Motor neuron (in vitro differentiated cells): ENCODE results near the gene S100A10. TPM values are rescaled to one million over a fixed set of nuclear protein-coding genes. Genes with fewer than 3 reads are reported as not detected.

ENCODE experiments used
- ATAC-seq, 8 experiments: fragments of 200-7000 bp; cut with Tn5 transposase; replicated peaks in 6 of 8; 2 replicates each; pipeline ENCODE4 v1.8.0; 2021; ENCODE audit warnings: mild to moderate bottlenecking in 8 of 8, moderate library complexity in 8 of 8
- H3K27ac ChIP-seq, 2 donors: fragments of 250-450 bp; sonication (Bioruptor Pico); 2 replicates each; pipeline ENCODE4 v1.9.0; 2021; ENCODE audit warnings: antibody characterized with exemption in 2 of 2, mild to moderate bottlenecking in 2 of 2, moderate library complexity in 1 of 2
- H3K4me1 ChIP-seq, 2 donors: fragments of 250-450 bp; sonication (Bioruptor Pico); replicated peaks in 1 of 2; 2 replicates each; pipeline ENCODE4 v1.6.1; 2021; ENCODE audit warnings: antibody characterized with exemption in 2 of 2, mild to moderate bottlenecking in 2 of 2, moderate library complexity in 1 of 2
- H3K4me3 ChIP-seq, 5 donors: fragments of 250-450 bp; sonication (Bioruptor Pico); 2 replicates each; pipeline ENCODE4 v1.9.0; 2021; ENCODE audit warnings: antibody characterized with exemption in 5 of 5, mild to moderate bottlenecking in 5 of 5, moderate library complexity in 4 of 5
- WGBS, 10 experiments: fragments of 450-650 bp; shearing (Covaris generic); methylation state at CpG; one replicate each; pipeline ENCODE4 v1.0.0; 2022; 5-methylcytosine and 5-hydroxymethylcytosine counted together
- in situ Hi-C, 9 experiments: fragments of 400-800 bp; cut with MboI; loops; one replicate each; pipeline ENCODE4 v1.15.0; 2021; ENCODE audit warnings: low sequenced_read_pairs in 9 of 9, low pct_unique_long_range_greater_than_20kb in 2 of 9; ENCODE audit not compliant: unreplicated experiment in 9 of 9
- total RNA-seq, 8 experiments: library from RNA; unstranded; fragments of 300-600 nt; gene quantifications; 2 replicates each; pipeline versions ENCODE4 v1.2.3 to v1.2.4, GENCODE V29; 2022

Gene S100A10
- total RNA-seq, 8 experiments from 2014 or later, result 0.46 to 399 (median 22.8) TPM

DNA sequence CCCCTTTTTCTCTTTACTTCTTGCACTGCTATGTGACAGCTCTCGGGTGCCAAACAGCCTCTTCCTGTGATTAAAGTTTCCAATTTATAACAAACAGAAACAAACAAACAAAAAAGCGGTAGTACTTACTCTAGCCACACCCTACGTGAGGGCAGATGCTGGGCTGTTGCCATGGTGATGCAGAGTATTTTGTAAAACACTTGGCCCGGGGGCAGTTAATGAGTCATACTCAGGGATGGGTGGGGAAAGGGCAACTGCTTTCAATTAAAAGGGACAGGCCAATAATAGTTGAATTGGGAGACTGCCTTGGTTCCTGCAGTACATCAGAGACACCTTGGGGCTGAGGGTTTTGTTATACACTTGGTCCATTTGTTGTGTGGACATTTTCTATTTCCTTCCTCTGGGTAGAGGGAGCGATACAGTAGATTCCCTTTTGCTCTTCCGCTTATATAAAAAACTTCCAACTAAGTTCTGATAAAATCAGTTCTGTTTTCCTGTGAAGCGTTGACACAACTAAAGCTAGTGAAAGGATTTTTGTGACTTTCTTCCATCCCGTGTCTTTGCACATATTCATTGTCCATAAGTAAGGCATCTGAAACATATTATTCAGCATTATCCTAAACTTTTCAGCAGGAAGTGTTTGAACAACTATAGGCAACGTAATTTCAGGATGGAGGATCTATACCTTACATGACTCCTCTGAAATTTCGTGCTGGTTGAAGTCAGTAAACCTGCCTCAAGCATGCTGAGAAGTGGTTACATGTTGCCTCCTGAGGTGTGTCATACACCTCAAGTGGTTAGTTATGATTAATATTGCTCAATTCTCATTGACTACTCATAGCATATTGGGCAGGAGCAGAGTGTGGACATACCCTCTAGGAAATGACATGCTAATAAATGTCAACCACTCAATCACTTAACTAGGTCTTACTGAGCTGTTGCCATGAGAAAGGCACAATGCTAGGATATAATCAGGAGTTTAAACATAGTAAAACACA lies 47.6 kb downstream of the S100A10 start:
- peaks cover 0 to 11% of the 10 kb centered on the region in 2 donors for H3K4me1 ChIP-seq
- 4 to 77% (median 47%) methylated on average over 2 to 10 of the region's 10 CpGs; no CpG with 5 or more reads in 1 of the 10 experiments for WGBS, 10 experiments
- H3K4me3 ChIP-seq, result no peak overlapping the region
- no peak overlapping the region for H3K27ac ChIP-seq
- ATAC-seq, result peak; percentile 34 to 94 (median 47)
- in situ Hi-C loops, result no loop called here

DNA sequence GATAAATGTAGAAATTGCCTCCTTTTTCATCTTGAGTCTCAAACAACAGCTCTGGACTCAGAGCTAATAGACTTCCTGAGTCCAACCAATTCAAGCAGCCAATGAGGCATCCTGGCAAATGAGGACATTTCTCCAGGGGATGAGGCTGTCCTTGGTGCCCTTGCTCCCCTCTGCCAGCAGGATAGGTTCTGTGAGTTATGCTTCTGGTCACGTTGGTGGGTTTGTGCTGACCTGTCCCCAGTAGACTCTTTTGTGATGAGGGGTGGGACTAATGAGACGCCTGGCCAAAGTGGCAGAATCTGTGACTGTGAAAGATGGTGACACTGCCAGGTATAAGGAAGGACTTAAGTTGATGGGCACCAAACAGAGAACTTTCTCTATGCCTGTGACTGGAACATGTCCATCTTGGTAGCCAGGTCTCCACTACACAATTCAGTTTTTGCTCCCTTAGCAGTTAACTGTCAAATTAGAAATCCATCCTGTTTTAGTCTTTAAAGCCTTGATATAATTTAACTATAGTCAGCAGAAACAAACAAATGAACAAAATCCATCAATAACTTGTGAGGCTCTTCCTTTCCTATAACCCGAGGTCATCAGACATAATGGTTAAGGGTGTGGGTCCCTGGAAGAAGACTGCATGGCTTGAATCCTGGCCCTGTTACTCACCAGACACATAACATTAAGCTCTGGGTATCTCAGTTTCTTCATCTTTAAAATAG lies 48.6 kb downstream of the S100A10 start:
- no peak overlapping the region for H3K4me3 ChIP-seq
- ATAC-seq, result peak in 2 of 8 experiments; percentile 11 to 27
- H3K27ac ChIP-seq, result no peak overlapping the region
- in situ Hi-C loops, result no loop called here
- H3K4me1 ChIP-seq, result peaks cover 0 to 17% of the 10 kb centered on the region in 2 donors
- 0 to 92% (median 55%) methylated on average over 1 to 3 of the region's 3 CpGs; no CpG with 5 or more reads in 1 of the 10 experiments for WGBS, 10 experiments

DNA sequence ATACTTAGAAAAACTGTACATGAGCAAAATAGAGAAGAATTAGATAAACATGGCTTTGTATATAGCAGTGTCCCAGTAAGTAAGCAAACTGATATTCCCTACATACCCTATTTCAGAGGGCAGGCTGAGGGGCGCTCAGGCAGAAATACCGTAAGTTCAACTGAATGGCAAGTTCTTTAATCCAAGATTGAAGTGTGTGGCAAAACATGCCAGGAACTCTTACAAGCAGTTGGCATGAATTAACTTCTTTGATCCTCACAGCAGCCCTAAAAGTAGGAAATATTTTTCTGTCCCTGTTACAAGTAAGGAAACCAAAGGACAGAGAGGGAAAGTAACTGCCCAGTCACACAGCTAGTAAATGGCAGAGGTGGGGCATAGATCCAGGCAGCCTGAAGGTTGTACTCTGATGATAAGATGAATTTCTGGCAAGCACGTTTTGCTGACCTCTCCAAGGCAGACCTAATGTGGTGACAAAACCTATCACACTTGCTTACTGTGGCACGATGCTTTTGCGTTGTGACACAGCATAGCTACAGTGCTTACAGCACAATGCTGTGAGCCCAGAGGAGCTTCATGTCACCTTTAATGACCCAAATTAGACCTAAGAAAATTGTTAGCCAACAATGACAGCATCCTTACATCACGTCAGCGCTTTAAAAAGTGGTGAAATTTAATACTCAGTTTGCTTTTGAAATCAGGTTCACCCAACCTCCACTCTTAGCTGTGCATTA lies 49.4 kb downstream of the S100A10 start:
- no peak for ATAC-seq
- WGBS, 10 experiments, result 54 to 100% (median 80%) methylated on average over 2 to 7 of the region's 7 CpGs; no CpG with 5 or more reads in 1 of the 10 experiments
- in situ Hi-C loops, result no loop called here
- Histone ChIP-seq H3K4me1 (peaks cover 0 to 17% of the 10 kb centered on the region in 2 donors), H3K27ac (no peak overlapping the region), H3K4me3 (no peak overlapping the region)

DNA sequence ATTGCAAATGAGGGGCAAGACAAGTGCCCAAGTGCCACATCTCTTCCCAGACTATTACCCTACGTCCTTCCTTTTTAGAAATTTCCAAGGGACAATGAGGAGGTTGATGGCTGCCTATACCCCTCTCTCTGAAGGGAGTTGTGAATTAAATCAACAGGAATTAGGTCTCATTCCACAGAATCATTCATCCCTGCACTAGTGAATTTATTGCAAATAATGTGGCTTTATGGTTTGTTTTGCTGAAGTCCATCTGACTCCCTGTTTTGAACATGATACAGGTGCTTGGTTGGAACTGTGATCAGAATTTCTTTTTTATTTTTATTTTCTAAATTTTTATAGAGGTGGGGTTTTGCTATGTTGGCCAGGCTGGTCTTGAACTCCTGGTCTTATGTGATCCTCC lies 50.1 kb downstream of the S100A10 start:
- Histone ChIP-seq H3K27ac (no peak overlapping the region), H3K4me3 (no peak overlapping the region), H3K4me1 (peaks cover 0 to 17% of the 10 kb centered on the region in 2 donors)
- WGBS, 10 experiments, result 33 to 100% (median 100%) methylated on average over 1 of the region's 1 CpG; no CpG with 5 or more reads in 4 of the 10 experiments
- ATAC-seq, result no peak
- in situ Hi-C loops, result no loop called here

DNA sequence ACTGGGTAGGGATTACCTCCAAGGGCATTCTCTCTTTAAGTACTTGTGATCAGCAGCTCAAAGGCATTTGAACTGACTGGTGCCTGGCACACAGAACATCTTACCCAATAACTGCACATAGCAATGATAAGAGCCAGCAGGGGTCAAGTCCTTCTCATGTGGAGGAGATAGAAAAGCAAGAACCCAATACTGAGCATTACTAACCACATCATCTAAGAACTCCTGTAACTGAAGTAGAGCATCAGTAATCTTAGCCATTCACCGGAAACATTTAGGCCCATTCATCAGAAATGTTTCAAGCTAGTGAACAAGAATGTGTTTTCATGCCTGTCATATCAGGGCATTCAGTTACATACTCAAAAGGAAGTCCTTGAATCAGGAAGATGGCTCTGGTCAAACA lies 50.8 kb downstream of the S100A10 start:
- Histone ChIP-seq H3K27ac (no peak overlapping the region), H3K4me1 (peaks cover 0 to 17% of the 10 kb centered on the region in 2 donors), H3K4me3 (no peak overlapping the region)
- in situ Hi-C loops, result no loop called here
- 73 to 100% (median 90%) methylated on average over 1 of the region's 1 CpG; no CpG with 5 or more reads in 4 of the 10 experiments for WGBS, 10 experiments
- no peak for ATAC-seq

DNA sequence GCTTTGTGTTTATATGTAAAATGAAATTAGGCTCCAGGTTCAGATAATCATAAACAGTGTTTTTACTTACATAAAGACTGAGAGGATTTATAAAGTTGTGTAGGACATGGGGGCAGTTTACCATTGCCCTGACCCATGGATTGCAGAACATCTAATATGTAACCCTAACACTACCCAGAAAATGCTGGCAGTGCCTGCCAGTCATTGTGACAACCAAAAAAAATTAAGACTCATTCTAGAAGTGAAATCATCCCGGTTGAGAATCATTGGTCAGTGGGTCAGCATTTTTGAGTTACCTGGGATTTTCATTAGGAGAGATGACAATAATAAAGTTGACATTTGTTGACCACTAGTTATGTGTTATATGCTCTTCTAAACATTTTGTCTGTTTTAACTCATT lies 53.1 kb downstream of the S100A10 start:
- no peak overlapping the region for H3K27ac ChIP-seq
- in situ Hi-C loops, result no loop called here
- H3K4me1 ChIP-seq, result peaks cover 0 to 12% of the 10 kb centered on the region in 2 donors
- ATAC-seq, result no peak
- 0 to 100% (median 60%) methylated on average over 1 of the region's 1 CpG; no CpG with 5 or more reads in 1 of the 10 experiments for WGBS, 10 experiments
- H3K4me3 ChIP-seq, result no peak overlapping the region

DNA sequence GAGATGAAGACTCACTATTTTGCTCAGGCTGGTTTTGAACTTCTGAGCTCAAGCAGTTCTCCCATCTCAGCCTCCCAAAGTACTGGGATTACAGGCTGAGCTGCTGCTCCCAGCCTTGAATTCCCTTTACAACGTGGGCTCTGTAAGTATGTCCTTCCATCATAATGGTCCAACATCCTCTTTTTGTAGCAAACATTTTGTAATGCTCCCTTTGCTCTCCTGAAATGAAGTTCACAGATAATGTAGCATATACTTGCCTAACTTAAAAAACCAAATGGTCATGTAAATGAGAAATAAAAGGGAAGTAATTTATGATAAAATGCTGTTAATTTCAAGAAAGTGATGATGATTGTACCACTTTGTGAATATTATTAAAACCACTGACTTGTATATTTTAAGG lies 53.9 kb downstream of the S100A10 start:
- Histone ChIP-seq H3K27ac (no peak overlapping the region), H3K4me3 (no peak overlapping the region), H3K4me1 (peaks cover 0 to 17% of the 10 kb centered on the region in 2 donors)
- WGBS, 10 experiments, result 33 to 86% (median 55%) methylated on average over 1 of the region's 1 CpG; no CpG with 5 or more reads in 2 of the 10 experiments
- in situ Hi-C loops, result loop anchor here in 3 of 9 experiments (10.0 kb wide), 2 partner anchors 55 to 65 kb away; partner anchors contain the start of gene S100A10 (in 2 of the 3)
- ATAC-seq, result no peak

DNA sequence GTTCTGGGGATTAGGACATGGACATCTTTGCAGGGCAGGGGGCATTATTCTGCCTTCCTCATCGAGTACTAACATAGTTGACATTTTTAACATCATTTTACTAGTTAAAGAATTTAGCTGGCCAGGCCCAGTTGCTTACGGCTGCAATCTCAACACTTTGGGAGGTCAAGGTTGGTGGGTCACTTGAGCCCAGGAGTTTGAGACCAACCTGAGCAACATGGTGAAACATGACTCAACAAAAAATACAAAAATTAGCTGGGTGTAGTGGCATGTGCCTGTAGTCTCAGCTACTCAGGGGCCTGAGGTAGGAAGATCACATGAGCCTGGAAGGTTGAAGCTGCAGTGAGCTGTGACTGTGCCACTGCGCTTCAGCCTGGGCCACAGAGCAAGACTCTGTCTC lies 54.5 kb downstream of the S100A10 start:
- in situ Hi-C loops, result loop anchor here in 3 of 9 experiments (10.0 kb wide), 2 partner anchors 56 to 66 kb away; partner anchors contain the start of gene S100A10 (in 2 of the 3)
- Histone ChIP-seq H3K27ac (no peak overlapping the region), H3K4me1 (peaks cover 0 to 20% of the 10 kb centered on the region in 2 donors), H3K4me3 (no peak overlapping the region)
- ATAC-seq, result no peak
- 77 to 100% (median 86%) methylated on average over 1 to 3 of the region's 3 CpGs; no CpG with 5 or more reads in 1 of the 10 experiments for WGBS, 10 experiments

DNA sequence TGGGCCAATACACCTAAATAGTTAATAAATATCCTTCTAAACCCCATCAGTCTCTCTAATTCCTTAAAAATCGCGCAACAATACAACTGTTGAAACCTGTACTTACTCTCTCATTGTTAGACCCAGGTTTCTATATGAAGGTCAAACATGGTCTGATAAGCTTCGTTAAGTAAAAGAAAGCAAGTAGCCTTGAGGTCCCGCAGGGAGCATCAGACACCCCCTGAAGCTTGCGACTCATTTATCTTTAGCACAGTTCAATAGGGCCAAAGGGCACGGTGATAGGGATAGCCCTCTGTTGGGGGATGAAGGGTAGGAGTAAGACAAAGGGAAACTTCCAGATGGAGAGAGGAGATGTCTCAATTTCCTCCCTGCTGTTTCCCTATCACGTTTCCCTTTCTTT lies 57.0 kb downstream of the S100A10 start:
- 18 to 87% (median 23%) methylated on average over 3 to 7 of the region's 7 CpGs; no CpG with 5 or more reads in 1 of the 10 experiments for WGBS, 10 experiments
- peaks cover 0 to 21% of the 10 kb centered on the region in 2 donors for H3K4me1 ChIP-seq
- in situ Hi-C loops, result loop anchor here in 3 of 9 experiments (10.0 kb wide), 2 partner anchors 58 to 68 kb away; partner anchors contain the start of gene S100A10 (in 2 of the 3)
- no peak overlapping the region for H3K4me3 ChIP-seq
- ATAC-seq, result no peak
- no peak overlapping the region for H3K27ac ChIP-seq

DNA sequence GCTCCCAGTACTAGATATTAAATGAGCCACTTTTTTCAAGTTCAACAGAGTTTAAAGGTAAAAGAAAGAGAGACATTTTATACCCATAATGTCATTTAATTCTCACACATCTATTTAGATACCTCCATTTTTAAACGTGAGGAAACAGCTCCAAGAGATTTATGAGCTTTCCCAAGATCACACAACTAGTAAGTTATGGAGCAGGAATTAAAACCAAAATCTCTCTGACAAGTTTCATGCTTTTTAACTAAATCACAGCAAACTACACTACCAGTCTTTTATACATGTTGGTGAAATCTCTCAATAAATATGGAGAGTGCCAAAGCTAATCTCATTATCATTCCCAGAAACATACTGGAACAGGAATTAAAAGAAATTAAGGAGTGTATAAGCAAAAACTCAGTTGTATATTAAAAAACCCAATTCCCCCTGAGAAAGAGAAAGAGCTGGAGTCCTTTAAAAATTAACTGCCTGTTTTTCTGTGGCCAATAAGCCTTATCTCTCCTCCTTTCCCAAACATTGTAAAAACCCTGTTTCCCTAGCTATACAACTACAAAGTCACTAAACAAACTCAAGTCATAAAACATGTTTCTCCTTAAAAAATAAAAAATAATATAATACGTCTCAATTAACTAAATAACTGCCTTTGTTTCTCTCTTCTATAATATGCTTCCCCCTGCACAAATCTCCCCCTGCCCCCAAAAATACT lies 57.6 kb downstream of the S100A10 start:
- peaks cover 0 to 21% of the 10 kb centered on the region in 2 donors for H3K4me1 ChIP-seq
- in situ Hi-C loops, result loop anchor here in 3 of 9 experiments (10.0 kb wide), 2 partner anchors 59 to 69 kb away; partner anchors contain the start of gene S100A10 (in 2 of the 3)

DNA sequence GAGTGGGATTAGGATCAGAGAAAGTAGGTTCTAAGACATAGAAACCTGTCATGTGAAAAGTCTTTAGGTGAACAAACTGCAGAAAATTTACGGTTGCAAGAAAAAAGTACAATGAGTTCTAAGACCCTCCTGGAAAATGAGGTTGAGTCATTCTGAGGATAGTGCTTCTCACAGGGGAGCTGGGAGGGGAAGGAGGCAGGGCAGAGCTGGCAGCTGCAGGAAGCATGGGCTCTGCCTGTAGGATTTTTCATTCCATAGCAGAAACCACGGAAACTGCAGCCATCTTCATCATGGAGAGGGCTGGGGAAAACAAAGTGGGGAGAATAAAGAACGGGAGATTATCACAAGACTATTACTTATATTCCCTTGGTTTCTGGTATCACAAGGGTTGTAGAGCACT lies 58.5 kb downstream of the S100A10 start:
- in situ Hi-C loops, result loop anchor here in 3 of 9 experiments (10.0 kb wide), 2 partner anchors 60 to 70 kb away; partner anchors contain the start of gene S100A10 (in 2 of the 3)
- H3K4me1 ChIP-seq, result peaks cover 0 to 15% of the 10 kb centered on the region in 2 donors
- 0 to 57% (median 18%) methylated on average over 1 to 3 of the region's 3 CpGs; no CpG with 5 or more reads in 2 of the 10 experiments for WGBS, 10 experiments
- ATAC-seq, result peak in 7 of 8 experiments; percentile 22 to 98 (median 88)
- no peak overlapping the region for H3K27ac ChIP-seq
- H3K4me3 ChIP-seq, result no peak overlapping the region

More for the DNA sequence above, 57.6 kb downstream of the S100A10 start:
- 35 to 93% (median 74%) methylated on average over 1 to 2 of the region's 2 CpGs for WGBS, 10 experiments
- no peak for ATAC-seq
- no peak overlapping the region for H3K27ac ChIP-seq
- no peak overlapping the region for H3K4me3 ChIP-seq
